HEK293T (cell line): Measurements from ENCODE around the gene KCNMA1.

Source experiments
- BHLHE40 ChIP-seq: fragments of 450-650 bp; IDR thresholded peaks from 2 replicates; pipeline ENCODE4 v1.6.1; 2016; ENCODE audit warnings: mild to moderate bottlenecking, moderate library complexity, borderline replicate concordance
- CTBP1 ChIP-seq: fragments of 450-650 bp; IDR thresholded peaks from 2 replicates; pipeline ENCODE4 v1.6.1; 2016; ENCODE audit warnings: borderline replicate concordance
- ELF4 ChIP-seq: fragments of 450-650 bp; IDR thresholded peaks from 2 replicates; pipeline ENCODE4 v1.6.1; 2017; ENCODE audit warnings: antibody characterized with exemption
- FOXA1 ChIP-seq: fragments of 450-650 bp; IDR thresholded peaks from 2 replicates; pipeline ENCODE4 v1.6.1; 2016; ENCODE audit warnings: mild to moderate bottlenecking
- FOXK2 ChIP-seq: fragments of 450-650 bp; IDR thresholded peaks from 2 replicates; pipeline ENCODE4 v1.6.1; 2016; ENCODE audit warnings: mild to moderate bottlenecking
- FOXM1 ChIP-seq: fragments of 450-650 bp; IDR thresholded peaks from 2 replicates; pipeline ENCODE4 v1.6.1; 2017; ENCODE audit warnings: mild to moderate bottlenecking, borderline replicate concordance
- HDGF ChIP-seq: fragments of 450-650 bp; IDR thresholded peaks from 2 replicates; pipeline ENCODE4 v1.6.1; 2017; ENCODE audit warnings: antibody characterized with exemption, borderline replicate concordance
- LEF1 ChIP-seq: fragments of 450-650 bp; IDR thresholded peaks from 2 replicates; pipeline ENCODE4 v1.6.1; 2017; ENCODE audit warnings: mild to moderate bottlenecking, borderline replicate concordance
- PKNOX1 ChIP-seq: fragments of 450-650 bp; IDR thresholded peaks from 2 replicates; pipeline ENCODE4 v1.6.1; 2016
- SP1 ChIP-seq: fragments of 450-650 bp; IDR thresholded peaks from 2 replicates; pipeline ENCODE4 v1.6.1; 2017
- ZNF384 ChIP-seq: fragments of 450-650 bp; IDR thresholded peaks from 2 replicates; pipeline ENCODE4 v1.6.1; 2016

GRCh38 chr10:77231375-77231774 is 406.2 kb downstream of the KCNMA1 start:
- no peak for TF ChIP-seq CTBP1
- no peak for TF ChIP-seq SP1
- TF ChIP-seq FOXA1, result no peak
- no peak for TF ChIP-seq ZNF384
- TF ChIP-seq FOXM1, result no peak
- TF ChIP-seq PKNOX1, result no peak
- TF ChIP-seq BHLHE40, result no peak
- TF ChIP-seq FOXK2, result no peak
- no peak for TF ChIP-seq ELF4
- TF ChIP-seq HDGF, result no peak
- TF ChIP-seq LEF1, result no peak
